ENCODE results near the gene EPHB3. TPM values are rescaled to one million over a fixed set of nuclear protein-coding genes. Genes with fewer than 3 reads are reported as not detected.

The EPHB3 gene
- total RNA-seq, 1 donor from 2014 or later, result 7.8 TPM

DNA sequence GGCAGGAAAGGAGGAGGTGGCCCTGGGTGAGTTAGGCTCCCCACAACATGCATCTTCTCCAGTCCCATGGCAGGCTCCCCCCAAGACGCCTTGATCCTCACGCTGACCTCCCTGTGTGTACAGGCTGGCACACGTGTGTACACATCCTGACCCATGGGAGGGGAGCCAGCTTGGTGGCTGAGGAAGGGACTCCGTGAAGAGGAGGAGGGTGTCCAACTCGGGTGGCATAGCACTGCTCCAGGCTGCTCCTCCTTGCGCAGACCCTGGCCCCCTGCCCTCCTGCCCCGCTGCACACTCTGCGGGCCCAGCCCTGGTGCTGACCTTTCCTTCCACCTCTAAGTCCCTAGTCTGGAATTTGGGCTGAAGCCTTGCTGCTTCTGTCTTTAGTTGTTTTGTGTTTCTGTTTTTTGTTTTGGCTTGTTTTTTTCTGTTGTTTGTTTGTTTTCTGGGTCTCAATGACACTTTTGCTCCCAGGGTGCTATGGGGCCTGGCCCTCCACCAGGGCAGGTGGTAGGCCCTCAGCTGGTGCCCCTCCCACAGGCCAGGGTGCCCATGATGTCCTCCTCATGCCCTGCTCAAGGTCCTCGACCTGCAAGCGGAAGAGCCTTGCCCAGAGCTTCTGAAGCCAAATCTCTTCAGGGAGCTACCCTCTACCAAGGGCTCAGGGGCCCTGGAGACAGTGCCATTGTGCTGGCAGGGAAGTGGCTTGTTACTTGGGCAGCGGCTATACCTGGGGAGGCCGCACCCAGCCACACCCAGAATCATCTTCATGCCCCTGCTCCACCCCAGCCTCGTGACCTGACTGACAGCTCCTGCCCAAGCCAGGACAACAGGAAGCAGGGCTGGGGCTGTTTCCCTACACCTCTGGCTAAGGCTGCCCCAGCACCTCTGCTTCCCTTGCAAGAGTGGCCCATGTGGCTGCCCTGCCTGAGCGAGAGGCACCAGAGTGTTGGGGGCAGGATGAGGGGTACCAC is 5.1 kb downstream of the EPHB3 start:
- no peak overlapping the region for H3K4me3 ChIP-seq
- H3K27ac ChIP-seq, result peak overlapping the region; percentile 82
- DNase-seq, result no peak
- no peak for ATAC-seq
- no peaks in the 10 kb centered on the region for H3K36me3 ChIP-seq
- intact Hi-C loops (cut with DNase I), result no loop called here
- H3K4me1 ChIP-seq, result peaks cover 40% of the 10 kb centered on the region
- TF ChIP-seq, protein P1, sequence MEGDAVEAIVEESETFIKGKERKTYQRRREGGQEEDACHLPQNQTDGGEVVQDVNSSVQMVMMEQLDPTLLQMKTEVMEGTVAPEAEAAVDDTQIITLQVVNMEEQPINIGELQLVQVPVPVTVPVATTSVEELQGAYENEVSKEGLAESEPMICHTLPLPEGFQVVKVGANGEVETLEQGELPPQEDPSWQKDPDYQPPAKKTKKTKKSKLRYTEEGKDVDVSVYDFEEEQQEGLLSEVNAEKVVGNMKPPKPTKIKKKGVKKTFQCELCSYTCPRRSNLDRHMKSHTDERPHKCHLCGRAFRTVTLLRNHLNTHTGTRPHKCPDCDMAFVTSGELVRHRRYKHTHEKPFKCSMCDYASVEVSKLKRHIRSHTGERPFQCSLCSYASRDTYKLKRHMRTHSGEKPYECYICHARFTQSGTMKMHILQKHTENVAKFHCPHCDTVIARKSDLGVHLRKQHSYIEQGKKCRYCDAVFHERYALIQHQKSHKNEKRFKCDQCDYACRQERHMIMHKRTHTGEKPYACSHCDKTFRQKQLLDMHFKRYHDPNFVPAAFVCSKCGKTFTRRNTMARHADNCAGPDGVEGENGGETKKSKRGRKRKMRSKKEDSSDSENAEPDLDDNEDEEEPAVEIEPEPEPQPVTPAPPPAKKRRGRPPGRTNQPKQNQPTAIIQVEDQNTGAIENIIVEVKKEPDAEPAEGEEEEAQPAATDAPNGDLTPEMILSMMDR (IDR thresholded peaks at IDR 0.05), result no peak
- H3K27me3 ChIP-seq, result no peaks in the 10 kb centered on the region
- H3K9me3 ChIP-seq, result no peaks in the 10 kb centered on the region

DNA sequence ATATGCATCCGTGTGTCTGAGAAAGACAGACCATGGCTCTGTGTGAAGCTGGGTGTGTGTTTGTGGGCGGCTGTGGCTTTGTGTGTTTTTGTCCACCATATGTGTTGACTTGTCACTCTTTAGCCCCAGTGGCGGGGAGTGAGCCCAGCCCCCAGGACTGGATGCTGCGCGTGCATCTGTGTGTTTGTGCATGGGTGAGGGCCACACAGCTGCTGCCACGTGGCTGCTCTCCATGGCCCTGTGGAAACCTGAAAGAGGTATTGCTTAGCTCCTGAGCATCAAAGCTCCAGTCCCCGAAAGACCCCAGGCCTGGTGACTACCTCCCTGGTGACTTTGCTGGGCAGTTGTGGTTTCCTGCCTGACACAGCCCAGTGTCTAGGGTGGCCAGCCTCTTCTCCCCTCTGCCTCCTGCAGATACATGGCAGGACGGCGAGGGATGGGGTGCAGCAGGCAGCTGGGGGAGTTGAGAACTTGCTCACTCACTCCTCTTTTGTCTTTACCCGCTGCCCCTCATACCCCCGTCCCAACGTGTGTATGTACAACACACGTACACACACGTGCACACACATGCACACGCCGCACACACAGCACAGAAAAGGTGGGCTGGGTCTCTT is 6.5 kb downstream of the EPHB3 start:
- Histone ChIP-seq H3K9me3 (no peaks in the 10 kb centered on the region), H3K4me1 (peaks cover 40% of the 10 kb centered on the region), H3K4me3 (no peak overlapping the region), H3K27me3 (no peaks in the 10 kb centered on the region), H3K36me3 (no peaks in the 10 kb centered on the region), H3K27ac (peak overlapping the region; percentile 72)
- ATAC-seq (no peak), DNase-seq (no peak)
- TF ChIP-seq, protein P1 (IDR thresholded peaks at IDR 0.05), result no peak
- intact Hi-C loops (cut with DNase I), result no loop called here

DNA sequence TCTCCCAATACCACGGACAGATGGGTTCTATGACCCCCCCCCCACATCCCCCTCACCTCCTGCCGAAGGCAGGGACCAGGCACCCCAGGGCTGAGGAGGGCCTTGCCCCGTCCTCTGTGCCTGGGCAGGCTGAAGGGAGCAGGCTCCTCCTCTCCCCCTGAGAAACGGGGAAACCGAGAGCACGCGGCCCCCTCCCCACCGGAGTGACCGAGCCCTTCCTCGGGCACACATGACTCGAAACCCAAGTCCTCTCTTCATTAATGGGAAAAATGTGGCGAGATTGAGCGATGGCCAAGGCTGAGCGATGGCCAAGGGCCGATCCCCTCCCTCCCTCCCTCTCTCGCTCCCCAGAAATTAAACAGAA is 7.0 kb downstream of the EPHB3 start:
- Histone ChIP-seq H3K4me3 (peak overlapping the region; percentile 52), H3K27ac (peak overlapping the region; percentile 72), H3K9me3 (no peaks in the 10 kb centered on the region), H3K4me1 (peaks cover 40% of the 10 kb centered on the region), H3K36me3 (no peaks in the 10 kb centered on the region), H3K27me3 (no peaks in the 10 kb centered on the region)
- intact Hi-C loops (cut with DNase I), result no loop called here
- ATAC-seq (no peak), DNase-seq (no peak)
- TF ChIP-seq, protein P1 (IDR thresholded peaks at IDR 0.05), result no peak

DNA sequence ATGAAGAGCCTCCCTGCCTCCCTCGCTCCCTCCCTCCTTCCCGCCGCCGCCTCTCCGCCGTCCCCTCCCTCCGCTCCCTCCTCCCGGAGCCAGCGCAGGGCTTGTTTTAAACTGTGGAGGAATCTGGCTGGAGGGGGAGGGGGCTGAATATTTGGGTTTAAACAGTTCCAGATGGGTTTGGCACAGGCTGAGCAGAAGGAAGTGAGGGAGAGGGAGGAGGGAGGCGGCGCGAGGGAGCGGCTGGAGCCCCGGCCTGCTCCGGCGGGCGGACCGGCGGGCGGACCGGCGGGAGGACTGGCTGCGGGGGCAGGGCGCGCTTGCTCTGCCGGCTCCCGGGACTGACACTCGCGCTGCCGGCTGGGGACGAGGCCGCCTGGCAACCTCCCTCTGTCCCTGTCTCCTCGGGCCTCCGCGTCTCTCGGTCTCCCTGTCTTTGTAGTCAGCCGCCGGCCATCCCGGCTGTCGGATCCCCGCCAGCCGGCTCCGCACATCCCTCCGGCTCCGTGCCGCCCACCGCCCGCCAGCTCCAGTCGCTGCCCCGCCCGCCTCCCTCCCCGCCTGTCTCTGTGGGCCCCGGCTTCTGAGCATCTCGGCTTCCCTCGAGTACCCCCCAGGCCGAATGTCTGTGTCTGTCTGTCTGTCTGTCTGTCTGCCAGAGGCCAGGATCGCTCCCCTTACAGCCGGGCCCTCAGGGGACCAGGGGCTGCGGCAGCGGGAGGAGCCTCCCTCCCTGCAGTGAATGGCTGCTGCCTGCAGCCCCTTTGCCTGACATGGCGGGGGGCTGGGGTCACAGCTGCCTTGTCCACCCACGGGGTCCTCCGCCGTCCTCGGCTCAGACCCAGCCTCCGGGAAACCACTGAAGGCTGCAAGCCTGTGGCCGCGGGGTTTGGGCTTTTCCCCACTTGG is 7.6 kb downstream of the EPHB3 start:
- Histone ChIP-seq H3K4me1 (peaks cover 40% of the 10 kb centered on the region), H3K27me3 (no peaks in the 10 kb centered on the region), H3K27ac (peak overlapping the region; percentile 72), H3K9me3 (no peaks in the 10 kb centered on the region), H3K4me3 (peak overlapping the region; percentile 52), H3K36me3 (no peaks in the 10 kb centered on the region)
- TF ChIP-seq, protein P1 (IDR thresholded peaks at IDR 0.05), result no peak
- ATAC-seq (peak; percentile 75), DNase-seq (peak; percentile 87)
- intact Hi-C loops (cut with DNase I), result no loop called here

DNA sequence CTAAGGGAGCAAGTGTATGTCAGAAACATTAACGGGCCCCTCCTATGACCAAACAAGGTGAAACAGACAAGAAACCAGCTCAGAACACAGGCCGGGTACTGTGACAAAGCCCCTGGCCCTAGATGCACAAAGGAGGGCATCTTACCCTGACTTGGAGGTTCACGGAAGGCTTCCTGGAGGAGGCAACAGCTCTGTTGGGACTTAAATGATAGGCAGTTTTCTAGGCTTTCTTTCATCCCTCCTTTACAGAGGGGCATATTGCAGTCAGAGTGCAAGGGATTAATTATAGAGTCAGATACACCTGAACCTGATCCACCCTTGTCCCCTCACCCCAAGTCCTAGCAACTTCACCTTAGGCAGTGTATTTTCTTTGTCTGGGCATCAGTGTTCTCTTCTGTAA is 8.4 kb downstream of the EPHB3 start:
- DNase-seq, result no peak
- H3K27ac ChIP-seq, result no peak overlapping the region
- TF ChIP-seq, protein P1 (IDR thresholded peaks at IDR 0.05), result no peak
- ATAC-seq, result no peak
- no peaks in the 10 kb centered on the region for H3K36me3 ChIP-seq
- no peaks in the 10 kb centered on the region for H3K9me3 ChIP-seq
- no peak overlapping the region for H3K4me3 ChIP-seq
- intact Hi-C loops (cut with DNase I), result no loop called here
- peaks cover 34% of the 10 kb centered on the region for H3K4me1 ChIP-seq
- H3K27me3 ChIP-seq, result no peaks in the 10 kb centered on the region
